Osteoblast (primary cell): ENCODE measurements around the gene SLC1A2. TPM values are rescaled to one million over a fixed set of nuclear protein-coding genes. Genes with fewer than 3 reads are reported as not detected.
A peak's percentile ranks its signal among the peaks of the same experiment; 100 is the strongest.

Experiments
- DNase-seq: peaks from one replicate; pipeline ENCODE4 v3.0.0; 2011; ENCODE audit warnings: low spot score, mixed read lengths; ENCODE audit not compliant: insufficient read length; ENCODE audit errors: missing footprints
- H2AFZ ChIP-seq: 2 replicates; pipeline ENCODE4 v1.6.0; 2011; ENCODE audit warnings: mild to moderate bottlenecking, low read length
- H3K27ac ChIP-seq: 2 replicates; pipeline ENCODE4 v1.5.1; 2011; ENCODE audit warnings: mild to moderate bottlenecking, low read depth, low read length, moderate library complexity
- H3K27me3 ChIP-seq: 2 replicates; pipeline ENCODE4 v1.6.0; 2012; ENCODE audit warnings: mild to moderate bottlenecking, control low read depth, inconsistent platforms, low read length, moderate library complexity; ENCODE audit not compliant: insufficient read depth
- H3K36me3 ChIP-seq: 2 replicates; pipeline ENCODE4 v1.5.1; 2011; ENCODE audit warnings: mild to moderate bottlenecking, low read length, control low read depth, moderate library complexity; ENCODE audit not compliant: insufficient read depth
- H3K4me1 ChIP-seq: 2 replicates; pipeline ENCODE4 v1.5.1; 2011; ENCODE audit warnings: mild to moderate bottlenecking, low read length, control low read depth, moderate library complexity; ENCODE audit not compliant: insufficient read depth
- H3K4me2 ChIP-seq: 2 replicates; pipeline ENCODE4 v1.6.0; 2011; ENCODE audit warnings: mild to moderate bottlenecking, low read length; ENCODE audit not compliant: insufficient read depth
- H3K4me3 ChIP-seq: fragments of 200-600 bp; sonication (generic); 3 replicates; pipeline ENCODE4 v1.5.1; 2012; ENCODE audit warnings: mild to moderate bottlenecking, low read length, inconsistent platforms; ENCODE audit not compliant: insufficient read depth
- H3K79me2 ChIP-seq: 2 replicates; pipeline ENCODE4 v1.6.0; 2012; ENCODE audit warnings: mild to moderate bottlenecking, low read length, control low read depth, inconsistent platforms; ENCODE audit not compliant: insufficient read depth
- H3K9me3 ChIP-seq: 2 replicates; pipeline ENCODE4 v1.5.1; 2011; ENCODE audit warnings: low read depth, low read length, control low read depth
- H4K20me1 ChIP-seq: 2 replicates; pipeline ENCODE4 v1.6.0; 2012; ENCODE audit warnings: mild to moderate bottlenecking, low read length, control low read depth; ENCODE audit not compliant: insufficient read depth
- total RNA-seq: library from RNA; depleted of rRNA; stranded (reverse); fragments of >200 nt; gene quantifications from 2 replicates; pipeline ENCODE4 v1.2.3, GENCODE V29; 2012
- TF ChIP-seq, protein P1 (sequence below): IDR thresholded peaks from 2 replicates; pipeline ENCODE4 v1.5.1; 2011; ENCODE audit warnings: mild to moderate bottlenecking, low read depth, low read length, moderate library complexity; ENCODE audit errors: extremely low read depth

The SLC1A2 gene
- total RNA-seq, 1 donor: 0.72 TPM

DNA sequence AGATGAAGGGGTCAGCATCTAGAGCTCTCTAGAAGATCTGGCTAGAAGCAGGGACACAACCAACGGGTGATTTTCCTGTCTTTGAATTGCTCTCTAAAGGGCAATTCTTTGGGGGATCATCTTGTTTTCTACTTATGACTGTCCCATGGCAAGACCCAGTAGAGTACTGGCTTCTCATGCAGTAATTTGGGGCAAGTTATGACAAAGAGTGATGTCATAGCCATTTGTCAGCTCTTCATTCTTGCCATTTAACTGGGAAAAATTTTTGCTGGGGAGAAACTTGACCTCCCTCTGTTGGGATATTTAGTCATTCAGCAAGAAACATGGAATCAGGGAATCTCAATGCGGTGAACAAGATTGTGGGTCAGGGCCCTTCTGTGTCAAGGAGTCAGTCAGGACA is 80.4 kb downstream of the SLC1A2 start:
- H3K4me1 ChIP-seq: peaks cover 23% of the 10 kb centered on the region
- TF ChIP-seq, protein P1, sequence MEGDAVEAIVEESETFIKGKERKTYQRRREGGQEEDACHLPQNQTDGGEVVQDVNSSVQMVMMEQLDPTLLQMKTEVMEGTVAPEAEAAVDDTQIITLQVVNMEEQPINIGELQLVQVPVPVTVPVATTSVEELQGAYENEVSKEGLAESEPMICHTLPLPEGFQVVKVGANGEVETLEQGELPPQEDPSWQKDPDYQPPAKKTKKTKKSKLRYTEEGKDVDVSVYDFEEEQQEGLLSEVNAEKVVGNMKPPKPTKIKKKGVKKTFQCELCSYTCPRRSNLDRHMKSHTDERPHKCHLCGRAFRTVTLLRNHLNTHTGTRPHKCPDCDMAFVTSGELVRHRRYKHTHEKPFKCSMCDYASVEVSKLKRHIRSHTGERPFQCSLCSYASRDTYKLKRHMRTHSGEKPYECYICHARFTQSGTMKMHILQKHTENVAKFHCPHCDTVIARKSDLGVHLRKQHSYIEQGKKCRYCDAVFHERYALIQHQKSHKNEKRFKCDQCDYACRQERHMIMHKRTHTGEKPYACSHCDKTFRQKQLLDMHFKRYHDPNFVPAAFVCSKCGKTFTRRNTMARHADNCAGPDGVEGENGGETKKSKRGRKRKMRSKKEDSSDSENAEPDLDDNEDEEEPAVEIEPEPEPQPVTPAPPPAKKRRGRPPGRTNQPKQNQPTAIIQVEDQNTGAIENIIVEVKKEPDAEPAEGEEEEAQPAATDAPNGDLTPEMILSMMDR: no peak
- no peaks in the 10 kb centered on the region for H3K27me3 ChIP-seq
- H3K79me2 ChIP-seq: no peaks in the 10 kb centered on the region
- no peaks in the 10 kb centered on the region for H4K20me1 ChIP-seq
- H3K4me2 ChIP-seq: no peak overlapping the region
- DNase-seq: no peak
- no peaks in the 10 kb centered on the region for H3K9me3 ChIP-seq
- H2AFZ ChIP-seq: no peak overlapping the region
- no peak overlapping the region for H3K27ac ChIP-seq
- H3K36me3 ChIP-seq: no peaks in the 10 kb centered on the region
- H3K4me3 ChIP-seq: no peak overlapping the region

DNA sequence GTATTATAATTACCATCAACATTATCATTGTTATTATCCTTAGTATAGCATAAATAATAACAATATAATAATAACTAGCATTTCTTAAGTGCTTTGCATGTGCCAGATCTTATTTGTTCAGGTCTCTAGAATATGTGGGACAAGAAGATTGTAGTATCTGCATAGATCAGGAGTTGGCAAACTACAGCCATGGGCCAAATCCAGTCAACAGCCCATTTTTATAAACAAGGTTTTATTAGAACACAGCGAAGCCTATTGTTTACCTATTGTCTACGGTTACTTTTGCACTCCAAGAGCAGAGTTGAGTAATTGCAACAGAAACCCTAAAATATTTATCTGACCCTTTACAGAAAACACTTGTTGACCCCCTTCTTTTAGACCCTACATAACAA is 81.4 kb downstream of the SLC1A2 start:
- H3K27ac ChIP-seq: peak overlapping the region; percentile 93
- no peak for DNase-seq
- H3K4me2 ChIP-seq: no peak overlapping the region
- H3K4me1 ChIP-seq: peaks cover 23% of the 10 kb centered on the region
- no peaks in the 10 kb centered on the region for H4K20me1 ChIP-seq
- no peak overlapping the region for H3K4me3 ChIP-seq
- no peaks in the 10 kb centered on the region for H3K36me3 ChIP-seq
- H3K79me2 ChIP-seq: no peaks in the 10 kb centered on the region
- TF ChIP-seq, protein P1: no peak
- no peaks in the 10 kb centered on the region for H3K27me3 ChIP-seq
- H3K9me3 ChIP-seq: no peaks in the 10 kb centered on the region
- H2AFZ ChIP-seq: no peak overlapping the region

DNA sequence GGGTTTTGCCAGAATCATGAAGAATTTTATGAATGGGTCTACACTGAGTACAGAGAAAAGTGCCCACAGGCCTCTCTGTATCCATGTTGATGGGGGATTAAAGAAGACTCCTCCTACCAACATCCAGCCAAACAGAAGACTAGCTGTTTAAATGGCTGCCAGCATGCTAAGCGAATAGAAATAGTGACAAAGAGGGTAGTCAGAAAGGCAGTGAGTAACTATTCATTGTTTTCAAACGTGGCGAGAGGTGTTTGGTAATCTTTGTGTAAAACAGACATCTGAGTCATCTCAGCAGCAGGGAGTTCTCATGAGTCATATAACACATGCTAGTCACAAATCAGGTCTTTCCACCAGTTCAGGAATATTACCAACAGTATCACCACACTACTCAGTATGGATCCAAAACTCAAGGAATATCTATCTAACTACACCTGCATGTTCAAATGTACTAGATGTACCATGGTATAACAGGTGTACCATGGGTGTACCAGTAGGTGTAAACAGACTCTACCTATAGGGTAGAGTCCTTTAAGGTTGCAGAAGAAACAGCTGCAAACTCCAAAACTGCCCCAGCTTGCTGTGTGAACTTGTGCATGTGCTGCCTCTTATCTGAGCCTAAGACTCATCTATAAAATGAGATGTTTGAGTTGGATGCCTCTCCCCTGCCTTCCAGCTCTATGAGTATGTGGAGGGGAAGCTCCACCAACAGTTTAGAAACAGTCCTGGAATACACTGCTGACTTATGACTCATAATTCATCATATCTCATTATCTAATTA is 82.0 kb downstream of the SLC1A2 start:
- Histone ChIP-seq H4K20me1 (no peaks in the 10 kb centered on the region), H3K9me3 (no peaks in the 10 kb centered on the region), H3K79me2 (no peaks in the 10 kb centered on the region), H3K27me3 (no peaks in the 10 kb centered on the region), H2AFZ (peak overlapping the region; percentile 5), H3K36me3 (no peaks in the 10 kb centered on the region), H3K4me2 (peak overlapping the region; percentile 35), H3K4me3 (no peak overlapping the region), H3K4me1 (peaks cover 23% of the 10 kb centered on the region), H3K27ac (peak overlapping the region; percentile 93)
- TF ChIP-seq, protein P1: no peak
- peak; percentile 91 for DNase-seq

DNA sequence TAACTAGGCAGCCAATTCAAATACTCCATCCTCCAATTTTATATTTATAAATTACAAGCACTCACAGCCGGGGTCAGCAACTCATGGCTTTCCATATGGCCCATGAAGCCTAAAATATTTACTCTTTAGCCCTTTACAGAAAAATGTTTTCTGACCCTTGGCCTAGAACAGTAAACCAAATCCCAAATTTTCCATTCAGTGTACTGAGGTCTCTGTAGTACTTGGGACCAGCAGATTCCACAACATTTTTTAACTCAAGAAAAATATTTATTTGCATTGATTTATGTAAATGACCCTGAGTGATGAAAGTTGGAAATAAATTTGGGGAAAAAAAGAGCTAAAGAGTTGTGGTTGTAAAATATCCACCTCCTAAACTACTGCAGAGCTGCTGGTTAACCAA is 82.6 kb downstream of the SLC1A2 start:
- no peak overlapping the region for H3K4me3 ChIP-seq
- peaks cover 23% of the 10 kb centered on the region for H3K4me1 ChIP-seq
- DNase-seq: no peak
- no peaks in the 10 kb centered on the region for H3K9me3 ChIP-seq
- peak overlapping the region; percentile 93 for H3K27ac ChIP-seq
- H3K4me2 ChIP-seq: no peak overlapping the region
- peak overlapping the region; percentile 5 for H2AFZ ChIP-seq
- no peaks in the 10 kb centered on the region for H3K36me3 ChIP-seq
- TF ChIP-seq, protein P1: no peak
- H4K20me1 ChIP-seq: no peaks in the 10 kb centered on the region
- H3K27me3 ChIP-seq: no peaks in the 10 kb centered on the region
- H3K79me2 ChIP-seq: no peaks in the 10 kb centered on the region
